ENCODE results near the gene PDGFA.

DNA sequence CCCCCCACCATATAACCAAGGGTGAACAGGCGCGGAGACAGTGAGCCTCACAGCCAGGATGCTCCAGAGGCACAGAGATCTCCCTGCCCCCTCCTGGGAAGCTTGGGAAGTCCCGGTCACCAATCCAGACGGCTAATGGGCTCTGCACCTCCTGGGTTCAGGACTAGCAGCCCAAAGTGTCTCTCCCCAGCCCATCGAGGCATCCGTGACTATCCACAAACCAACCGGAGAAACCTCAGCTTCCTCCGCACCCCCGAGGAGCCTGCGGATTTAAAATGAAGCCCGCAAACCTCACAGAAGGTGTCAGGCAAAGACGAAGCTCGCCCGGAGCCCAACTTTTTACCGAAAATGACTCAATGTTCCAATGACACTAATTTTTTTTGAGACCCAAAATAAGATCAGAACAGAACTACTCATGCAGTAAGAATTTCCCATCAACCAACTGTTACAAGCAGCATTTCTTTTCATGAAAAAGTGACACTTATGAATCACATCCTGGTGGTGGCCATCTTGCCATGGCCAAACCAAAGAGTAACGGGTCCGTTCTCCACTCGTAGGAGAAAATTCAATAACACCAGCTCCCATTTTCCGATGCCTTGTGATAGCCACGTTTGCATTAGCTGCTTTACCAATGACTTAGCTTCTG lies 6.0 kb downstream of the PDGFA start:
- TF ChIP-seq TAF1 (IDR thresholded peaks at IDR 0.05; ENCODE audit: borderline replicate concordance, insufficient read depth, low read length), result no peak
- TF ChIP-seq POLR2AphosphoS5 (IDR thresholded peaks at IDR 0.05; ENCODE audit: low read depth, low read length), result no peak
- TF ChIP-seq, protein P1, sequence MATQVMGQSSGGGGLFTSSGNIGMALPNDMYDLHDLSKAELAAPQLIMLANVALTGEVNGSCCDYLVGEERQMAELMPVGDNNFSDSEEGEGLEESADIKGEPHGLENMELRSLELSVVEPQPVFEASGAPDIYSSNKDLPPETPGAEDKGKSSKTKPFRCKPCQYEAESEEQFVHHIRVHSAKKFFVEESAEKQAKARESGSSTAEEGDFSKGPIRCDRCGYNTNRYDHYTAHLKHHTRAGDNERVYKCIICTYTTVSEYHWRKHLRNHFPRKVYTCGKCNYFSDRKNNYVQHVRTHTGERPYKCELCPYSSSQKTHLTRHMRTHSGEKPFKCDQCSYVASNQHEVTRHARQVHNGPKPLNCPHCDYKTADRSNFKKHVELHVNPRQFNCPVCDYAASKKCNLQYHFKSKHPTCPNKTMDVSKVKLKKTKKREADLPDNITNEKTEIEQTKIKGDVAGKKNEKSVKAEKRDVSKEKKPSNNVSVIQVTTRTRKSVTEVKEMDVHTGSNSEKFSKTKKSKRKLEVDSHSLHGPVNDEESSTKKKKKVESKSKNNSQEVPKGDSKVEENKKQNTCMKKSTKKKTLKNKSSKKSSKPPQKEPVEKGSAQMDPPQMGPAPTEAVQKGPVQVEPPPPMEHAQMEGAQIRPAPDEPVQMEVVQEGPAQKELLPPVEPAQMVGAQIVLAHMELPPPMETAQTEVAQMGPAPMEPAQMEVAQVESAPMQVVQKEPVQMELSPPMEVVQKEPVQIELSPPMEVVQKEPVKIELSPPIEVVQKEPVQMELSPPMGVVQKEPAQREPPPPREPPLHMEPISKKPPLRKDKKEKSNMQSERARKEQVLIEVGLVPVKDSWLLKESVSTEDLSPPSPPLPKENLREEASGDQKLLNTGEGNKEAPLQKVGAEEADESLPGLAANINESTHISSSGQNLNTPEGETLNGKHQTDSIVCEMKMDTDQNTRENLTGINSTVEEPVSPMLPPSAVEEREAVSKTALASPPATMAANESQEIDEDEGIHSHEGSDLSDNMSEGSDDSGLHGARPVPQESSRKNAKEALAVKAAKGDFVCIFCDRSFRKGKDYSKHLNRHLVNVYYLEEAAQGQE (IDR thresholded peaks at IDR 0.05; ENCODE audit: insufficient read depth in 1 of 2, low read depth in 2 of 2, low read length in 2 of 2), result no peak
- no peak for TF ChIP-seq SIN3A (IDR thresholded peaks at IDR 0.05; ENCODE audit: borderline replicate concordance, insufficient read depth, low read length)
